GM18867 (cell line): ENCODE measurements around the gene GH1.
"Not testable (repeated sequence)": the region's sequence is repeated elsewhere in the genome, so short reads cannot be mapped to it uniquely, and the experiment has no call there.

Experiments used
- ATAC-seq: cut with Tn5 transposase; IDR thresholded peaks from one replicate; pipeline ENCODE4 v1.9.1; 2021; ENCODE audit warnings: mild to moderate bottlenecking, moderate library complexity; ENCODE audit not compliant: unreplicated experiment

GH1 gene

DNA sequence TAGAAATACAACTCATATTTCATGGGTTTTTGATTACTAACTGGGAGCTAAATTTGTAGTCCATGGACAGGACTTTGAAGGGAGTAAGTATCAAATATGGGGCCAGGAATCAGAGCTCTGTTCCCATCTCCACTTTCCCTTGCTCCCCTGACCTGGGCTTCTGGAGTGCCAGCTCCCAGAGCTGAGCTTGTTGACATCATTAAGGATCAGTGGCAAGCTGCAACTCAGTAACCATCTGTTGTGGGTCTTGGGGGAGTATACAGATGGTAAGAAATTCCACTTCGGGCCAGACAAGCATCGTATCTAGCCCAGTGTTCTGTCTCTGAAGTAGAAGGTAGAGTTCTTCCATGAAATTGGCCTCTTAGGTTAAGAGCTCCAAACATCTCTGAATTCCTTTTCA, 16.7 kb downstream of the GH1 start:
- ATAC-seq = not testable (repeated sequence)

DNA sequence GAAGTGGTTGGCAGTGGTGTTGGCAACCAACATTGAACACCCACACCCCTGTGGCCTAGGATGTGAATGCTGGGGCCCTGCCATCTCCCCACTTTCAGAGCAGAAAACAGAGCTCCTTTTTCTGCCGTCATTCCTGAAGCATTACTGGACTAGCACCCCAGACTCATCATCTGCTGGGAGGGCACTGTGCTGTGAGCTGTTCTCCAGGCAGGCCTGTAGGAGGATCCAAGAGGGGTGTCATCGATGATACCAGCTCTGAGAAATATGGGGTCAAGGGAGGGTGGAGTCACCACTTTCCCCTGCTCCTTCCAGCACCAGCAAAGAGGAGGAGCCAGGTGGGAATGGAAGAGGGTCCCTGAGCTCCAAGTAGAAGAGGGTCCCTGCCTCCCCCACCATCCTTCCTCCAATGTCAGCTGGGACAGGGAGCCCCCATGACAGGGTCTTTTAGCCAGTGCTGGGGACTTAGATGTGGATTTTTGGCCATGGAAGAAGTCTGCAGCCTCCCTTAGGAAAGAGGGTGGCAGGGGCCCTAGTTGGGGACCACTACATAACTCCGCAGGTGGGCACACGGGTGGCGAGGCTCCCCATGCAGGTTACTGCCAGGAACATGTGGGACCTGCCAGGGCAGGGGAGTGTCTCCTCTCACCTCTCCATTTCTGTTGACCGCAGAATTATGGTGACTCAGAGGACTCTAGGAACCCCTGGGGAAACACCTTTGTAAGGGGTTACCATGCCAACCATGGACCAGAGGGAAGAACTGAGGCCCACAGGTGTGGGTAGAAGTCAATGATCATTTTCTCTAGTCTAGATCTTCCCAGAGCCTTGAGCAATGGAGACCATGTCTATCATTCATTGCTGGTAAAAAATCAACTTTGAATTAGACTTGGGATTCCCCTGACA, 19.5 kb downstream of the GH1 start:
- not testable (repeated sequence) for ATAC-seq

- ATAC-seq = not testable (repeated sequence)
Measured at GRCh38 chr17:63896524-63897354, 21.9 kb downstream of the GH1 start, which contains the start of gene CSH1. Gene CSH1, minus strand, starts transcription at chr17:63896574. Its CDS starts 63 bp downstream, at chr17:63896511.

GRCh38 chr17:63894821-63895220, 23.8 kb downstream of the GH1 start:
- ATAC-seq = not testable (repeated sequence)

DNA sequence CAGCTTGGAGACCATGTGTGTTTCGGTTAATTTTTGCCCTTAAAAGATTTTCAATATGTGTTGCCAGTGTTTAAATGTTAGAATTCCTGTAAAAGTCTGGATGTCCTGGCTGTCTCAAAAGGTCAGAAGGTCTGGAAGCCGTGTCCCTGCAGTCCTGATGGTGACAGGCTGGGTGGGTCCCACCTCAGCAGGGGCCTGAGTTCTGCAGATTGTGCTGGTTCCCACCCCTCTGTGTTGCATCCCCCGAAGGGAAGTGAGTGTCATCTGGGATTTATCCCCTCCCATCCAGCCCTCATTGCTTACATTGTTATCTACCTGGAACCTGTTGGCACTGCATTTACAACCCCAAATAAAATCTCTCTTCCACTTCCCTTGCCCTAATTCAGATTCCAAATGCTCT, 24.6 kb downstream of the GH1 start:
- not testable (repeated sequence) for ATAC-seq

GRCh38 chr17:63892316-63893037, 26.2 kb downstream of the GH1 start:
- not testable (repeated sequence) for ATAC-seq

GRCh38 chr17:63889026-63889848, 29.4 kb downstream of the GH1 start:
- ATAC-seq = not testable (repeated sequence)

DNA sequence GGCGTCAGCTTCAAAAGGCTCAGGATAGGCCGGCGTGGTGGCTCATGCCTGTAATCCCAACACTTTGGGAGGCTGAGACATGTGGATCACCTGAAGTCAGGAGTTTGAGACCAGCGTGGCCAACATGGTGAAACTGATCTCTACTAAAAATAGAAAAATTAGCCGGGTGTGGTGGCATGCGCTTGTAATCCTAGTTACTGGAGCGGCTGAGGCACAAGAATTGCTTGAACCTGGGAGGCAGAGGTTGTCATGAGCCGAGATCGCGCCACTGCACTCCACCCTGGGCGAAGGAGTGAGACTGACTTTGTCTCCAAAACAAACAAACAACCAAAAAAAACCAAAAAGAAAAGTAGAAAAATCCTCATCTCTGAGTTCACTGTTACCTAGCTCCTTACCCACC, 33.5 kb downstream of the GH1 start:
- not testable (repeated sequence) for ATAC-seq

- not testable (repeated sequence) for ATAC-seq
Measured at GRCh38 chr17:63882626-63883126, 36.0 kb downstream of the GH1 start.

- no peak for ATAC-seq
Measured at GRCh38 chr17:63881935-63882601, 36.6 kb downstream of the GH1 start, which contains the start of gene GH2. Gene GH2, minus strand, starts transcription at chr17:63881944. Its CDS starts 143 bp downstream, at chr17:63881801.

GRCh38 chr17:63881337-63881736, 37.3 kb downstream of the GH1 start:
- not testable (repeated sequence) for ATAC-seq

DNA sequence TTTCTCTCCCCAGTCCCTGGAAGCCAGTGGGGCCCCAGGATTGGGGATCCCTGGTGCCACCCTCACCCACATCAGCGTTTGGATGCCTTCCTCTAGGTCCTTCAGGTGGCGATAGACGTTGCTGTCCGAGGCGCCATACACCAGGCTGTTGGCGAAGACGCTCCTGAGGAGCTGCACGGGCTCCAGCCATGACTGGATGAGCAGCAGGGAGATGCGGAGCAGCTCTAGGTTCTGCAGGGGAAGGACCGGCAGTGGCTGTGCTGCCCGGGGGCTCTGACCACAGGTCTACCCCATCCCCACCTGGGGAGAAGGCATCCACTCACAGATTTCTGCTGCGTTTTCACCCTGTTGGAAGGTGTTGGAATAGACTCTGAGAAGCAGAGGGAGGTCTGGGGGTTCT, 37.9 kb downstream of the GH1 start:
- no peak for ATAC-seq

DNA sequence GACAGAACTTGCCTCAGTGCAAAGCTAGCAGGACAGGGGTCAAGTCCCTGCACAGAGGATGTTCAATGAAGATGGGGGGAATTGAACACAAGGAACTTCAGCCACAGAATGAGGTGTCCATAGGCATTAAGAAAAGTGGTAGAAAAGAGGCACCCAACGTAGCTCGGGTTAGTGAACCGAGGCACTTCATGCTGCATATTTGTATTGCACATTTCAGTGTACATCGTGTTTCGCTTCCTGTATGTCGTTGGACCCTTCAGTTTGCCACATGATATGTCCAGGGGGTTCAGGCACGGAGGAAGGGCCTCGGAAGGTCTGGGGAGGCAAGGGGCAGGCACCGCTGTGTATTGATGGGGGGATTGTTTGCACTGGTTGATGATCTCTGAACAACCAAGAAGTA, 40.2 kb downstream of the GH1 start:
- not testable (repeated sequence) for ATAC-seq

GRCh38 chr17:63874693-63875092, 43.9 kb downstream of the GH1 start:
- ATAC-seq = not testable (repeated sequence)

DNA sequence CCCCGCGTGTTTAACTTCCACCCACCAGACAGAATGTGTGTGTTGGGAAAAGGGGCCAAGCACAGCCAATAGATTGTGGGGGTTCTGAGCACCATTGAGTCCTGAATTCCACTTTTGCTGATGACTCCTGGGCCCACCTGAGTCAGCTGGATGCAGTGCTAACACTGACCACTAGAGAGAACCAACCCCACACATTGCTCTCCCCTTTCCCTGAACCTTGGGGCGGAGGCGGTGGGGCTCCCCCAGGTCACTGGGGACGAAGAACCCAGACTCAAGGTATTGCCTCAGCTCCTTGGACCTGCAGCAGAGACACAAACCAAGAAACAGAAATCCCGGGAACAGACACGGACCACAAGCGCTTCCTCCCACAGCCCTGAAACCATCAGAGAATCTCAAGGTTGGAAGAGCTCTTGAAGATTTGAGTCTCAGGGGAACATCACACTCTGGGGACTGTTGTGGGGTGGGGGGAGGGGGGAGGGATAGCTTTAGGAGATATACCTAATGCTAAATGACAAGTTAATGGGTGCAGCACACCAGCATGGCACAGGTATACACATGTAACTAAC, 44.5 kb downstream of the GH1 start:
- ATAC-seq = not testable (repeated sequence)

- not testable (repeated sequence) for ATAC-seq
Measured at GRCh38 chr17:63873577-63873976, 45.1 kb downstream of the GH1 start, which contains the start of gene CSH2. Gene CSH2, minus strand, starts transcription at chr17:63873677. Its CDS starts 63 bp downstream, at chr17:63873614.

- not testable (repeated sequence) for ATAC-seq
Measured at GRCh38 chr17:63871646-63872365, 46.8 kb downstream of the GH1 start.

DNA sequence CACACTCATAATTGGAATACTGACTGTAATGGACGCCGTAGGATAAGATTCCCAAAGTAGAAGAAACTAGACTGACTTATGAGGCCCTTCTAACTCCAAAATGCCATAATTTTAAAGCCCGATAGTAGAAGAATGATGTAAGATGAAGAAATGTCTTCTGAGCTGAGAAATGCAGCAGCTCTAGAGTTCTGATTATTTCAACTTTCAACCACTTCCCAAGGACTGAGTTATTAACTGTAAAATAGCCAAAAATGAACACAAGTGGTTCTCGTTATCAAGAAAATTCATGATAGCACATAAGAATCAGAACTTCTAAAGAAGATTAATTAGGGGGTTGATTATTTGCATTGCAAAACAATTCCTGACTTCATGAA, 48.4 kb downstream of the GH1 start:
- ATAC-seq = not testable (repeated sequence)
